Activated CD4-positive, CD25-positive, alpha-beta regulatory T cell (primary cell): Measurements from ENCODE around the gene PLPPR4.
"Not testable (repeated sequence)": the region's sequence is repeated elsewhere in the genome, so short reads cannot be mapped to it uniquely, and the experiment has no call there.

ENCODE experiments used
- DNase-seq, 4 experiments: peaks; one replicate each; lab custom pipeline; 2025; lab: John Stamatoyannopoulos, UW

Gene PLPPR4

DNA sequence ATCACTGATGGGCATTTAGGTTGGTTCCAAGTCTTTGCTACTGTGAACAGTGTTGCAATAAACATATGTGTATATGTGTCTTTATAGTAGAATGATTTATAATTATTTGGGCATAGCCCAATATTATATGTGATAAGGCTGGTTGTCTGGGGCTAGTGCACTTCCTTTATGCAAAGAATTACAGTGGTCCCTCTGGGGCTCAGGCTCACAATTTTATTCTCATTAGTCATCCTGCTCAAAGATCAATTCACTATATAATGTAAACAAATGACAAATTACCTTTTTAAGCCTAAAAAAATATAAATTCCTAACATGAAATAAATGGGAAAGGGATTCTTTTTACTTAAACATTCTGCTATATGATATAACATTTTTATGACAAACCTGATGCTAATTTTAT lies 5.0 kb downstream of the PLPPR4 start:
- DNase-seq = no peak

DNA sequence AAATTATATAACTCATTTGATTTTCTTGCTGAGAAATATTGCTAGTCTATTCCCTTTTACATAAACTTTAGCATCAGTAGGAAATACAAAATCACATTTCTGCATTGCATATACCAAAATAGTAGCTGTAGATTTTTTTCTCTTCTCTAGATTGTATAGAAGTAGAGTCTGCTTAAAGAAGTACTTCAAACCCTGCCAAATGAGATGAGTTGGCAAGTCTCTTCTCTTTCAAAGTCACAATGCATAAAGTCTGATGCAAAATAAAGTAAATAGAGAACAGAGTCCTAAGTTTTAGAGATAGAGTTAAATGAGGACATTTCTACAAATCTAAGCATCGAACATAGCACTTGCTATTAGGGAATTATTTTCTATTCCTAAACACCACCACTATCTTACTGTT lies 6.4 kb downstream of the PLPPR4 start:
- no peak for DNase-seq

DNA sequence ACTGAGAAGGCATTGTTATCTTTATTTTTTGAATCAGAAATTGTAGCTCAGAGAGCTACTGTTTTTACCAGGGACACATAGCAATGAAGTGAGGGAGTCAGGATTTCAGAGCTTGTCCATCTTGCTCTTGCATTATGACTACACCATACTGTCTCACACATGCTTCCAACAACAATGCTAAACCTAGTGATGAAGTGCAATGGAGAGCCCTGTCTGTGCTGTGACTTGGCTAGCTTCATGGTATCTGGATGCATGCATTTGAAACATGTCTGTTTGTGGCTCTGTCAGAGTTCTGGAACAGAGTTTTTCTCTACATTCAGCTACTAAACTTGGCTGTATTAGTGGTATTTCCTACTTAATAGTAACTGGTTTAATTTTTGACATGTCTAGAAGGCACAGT lies 7.0 kb downstream of the PLPPR4 start:
- DNase-seq = no peak

DNA sequence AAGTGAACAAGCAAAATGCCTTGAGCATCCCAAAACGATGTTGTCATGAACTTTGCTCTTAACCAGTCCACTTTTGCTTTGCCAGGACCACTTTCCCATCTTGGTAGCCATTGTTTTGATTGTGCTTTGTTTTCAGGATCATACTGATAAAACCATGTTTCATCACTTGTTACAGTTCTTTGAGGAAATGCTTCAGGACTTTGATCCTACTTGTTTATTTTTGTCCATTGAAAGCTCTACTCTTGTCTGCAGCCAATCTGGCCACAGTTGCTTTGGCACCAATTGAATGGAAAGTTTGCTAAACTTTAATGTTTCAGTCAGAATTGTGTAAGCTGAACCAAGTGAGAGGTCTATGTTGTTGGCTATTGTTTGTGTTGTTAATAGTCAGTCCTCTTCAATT lies 12.8 kb downstream of the PLPPR4 start:
- no peak for DNase-seq

DNA sequence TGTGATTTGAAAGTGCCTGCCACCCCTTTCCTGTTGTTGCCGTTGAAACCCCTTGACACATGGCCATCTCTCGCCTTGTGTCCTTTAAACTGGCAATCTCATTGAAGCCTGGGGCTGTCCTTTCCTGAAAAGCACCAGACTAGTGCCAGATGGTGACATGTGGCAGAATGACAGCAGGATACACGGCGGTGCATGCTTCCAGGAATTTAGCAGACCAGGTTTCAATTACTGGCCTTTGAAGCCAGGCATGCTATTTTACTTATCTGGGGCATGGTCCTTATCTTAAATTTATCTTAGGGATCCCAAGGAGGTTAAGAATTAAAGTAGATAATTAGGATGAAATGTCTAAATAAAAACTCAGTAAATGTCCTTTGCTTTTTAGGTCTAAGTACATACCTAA lies 15.2 kb downstream of the PLPPR4 start:
- DNase-seq = no peak

DNA sequence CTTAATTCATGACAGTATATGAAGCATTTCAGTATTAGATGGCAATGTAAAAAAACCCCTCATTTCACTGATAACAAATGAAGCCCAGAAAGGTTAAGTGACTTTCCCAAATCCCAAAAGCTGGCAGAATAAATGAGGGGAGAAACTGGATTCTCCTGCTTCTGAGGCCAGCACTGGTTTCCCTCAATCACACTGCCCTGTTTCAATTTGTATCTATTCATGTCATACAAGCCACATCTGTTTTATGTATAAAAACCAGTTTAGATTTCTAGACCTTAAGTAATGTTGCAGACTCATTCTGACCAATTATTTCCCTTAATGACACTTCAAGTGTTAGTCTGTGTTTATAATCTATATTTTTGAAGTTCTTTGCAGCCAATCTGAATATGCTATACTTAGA lies 16.8 kb downstream of the PLPPR4 start:
- no peak for DNase-seq

DNA sequence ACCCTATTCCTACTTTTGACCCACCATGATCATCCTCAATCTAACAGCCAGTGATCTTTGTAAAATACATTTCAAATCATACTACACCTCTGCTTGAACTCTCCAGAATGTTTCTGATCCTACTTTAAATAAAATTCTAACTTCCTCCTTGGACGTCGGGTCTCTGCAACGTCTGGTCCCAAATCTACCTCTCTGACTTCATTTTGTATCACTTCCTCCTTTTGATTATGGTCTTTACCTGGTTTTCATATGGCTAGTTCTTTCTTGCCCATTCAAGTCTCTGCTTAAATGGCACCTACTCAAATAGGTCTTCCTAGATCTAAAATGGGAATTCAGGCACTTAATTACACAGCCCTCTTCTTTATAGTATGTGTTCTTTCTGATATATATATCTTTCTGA lies 18.2 kb downstream of the PLPPR4 start:
- DNase-seq = no peak

DNA sequence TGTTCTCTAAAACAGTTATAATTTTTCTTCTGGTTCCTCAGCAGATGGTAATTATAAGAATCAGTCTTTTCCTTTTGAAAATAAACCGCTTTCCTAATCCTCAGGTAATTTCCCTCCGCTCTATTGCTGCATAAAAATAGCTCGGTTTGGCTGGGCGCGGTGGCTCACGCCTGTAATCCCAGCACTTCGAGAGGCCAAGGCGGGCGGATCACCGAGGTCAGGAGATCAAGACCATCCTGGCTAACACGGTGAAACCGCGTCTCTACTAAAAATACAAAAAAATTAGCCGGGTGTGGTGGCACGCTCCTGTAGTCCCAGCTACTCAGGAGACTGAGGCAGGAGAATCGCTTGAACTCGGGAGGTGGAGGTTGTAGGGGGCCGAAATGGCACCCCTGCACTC lies 19.2 kb downstream of the PLPPR4 start:
- not testable (repeated sequence) for DNase-seq

DNA sequence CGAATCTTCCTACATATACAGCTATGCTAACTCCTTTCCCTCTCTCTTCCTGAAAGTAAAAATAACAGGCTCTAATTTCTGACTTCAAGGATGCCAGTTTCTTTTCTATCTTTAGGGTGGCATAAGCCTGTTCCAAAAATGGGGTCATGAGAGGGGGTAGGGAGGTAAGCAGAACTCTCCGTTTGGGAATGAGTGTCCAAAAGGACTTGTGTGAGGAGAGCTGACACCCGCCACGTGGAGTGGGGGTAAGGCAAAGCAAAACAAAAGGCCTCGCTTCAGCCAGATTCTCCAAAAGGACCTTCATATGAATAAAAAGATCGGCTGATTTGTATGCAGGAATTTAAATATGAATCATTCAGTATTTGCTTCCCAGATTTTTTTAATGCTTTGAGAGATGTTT lies 28.6 kb downstream of the PLPPR4 start:
- DNase-seq = no peak

DNA sequence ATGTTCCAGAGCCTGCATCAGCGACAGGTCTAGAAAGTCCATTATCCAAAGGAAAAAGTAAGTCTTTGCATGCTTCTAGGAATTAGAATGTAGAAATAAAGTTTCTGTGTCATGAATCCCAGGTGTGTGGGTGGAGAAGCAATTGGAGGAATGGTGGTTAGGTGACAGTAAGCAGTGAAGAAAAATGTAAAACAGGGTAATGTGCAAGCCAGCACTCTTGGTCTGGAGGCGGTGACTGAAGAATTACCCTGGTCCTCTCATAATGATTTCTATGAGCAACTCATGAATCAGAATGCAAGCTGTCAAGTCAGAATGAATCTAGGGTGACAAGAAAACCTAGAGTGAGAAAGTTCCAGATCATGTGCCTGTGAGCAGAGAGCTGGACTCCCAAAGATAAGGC lies 33.6 kb downstream of the PLPPR4 start:
- DNase-seq = no peak

DNA sequence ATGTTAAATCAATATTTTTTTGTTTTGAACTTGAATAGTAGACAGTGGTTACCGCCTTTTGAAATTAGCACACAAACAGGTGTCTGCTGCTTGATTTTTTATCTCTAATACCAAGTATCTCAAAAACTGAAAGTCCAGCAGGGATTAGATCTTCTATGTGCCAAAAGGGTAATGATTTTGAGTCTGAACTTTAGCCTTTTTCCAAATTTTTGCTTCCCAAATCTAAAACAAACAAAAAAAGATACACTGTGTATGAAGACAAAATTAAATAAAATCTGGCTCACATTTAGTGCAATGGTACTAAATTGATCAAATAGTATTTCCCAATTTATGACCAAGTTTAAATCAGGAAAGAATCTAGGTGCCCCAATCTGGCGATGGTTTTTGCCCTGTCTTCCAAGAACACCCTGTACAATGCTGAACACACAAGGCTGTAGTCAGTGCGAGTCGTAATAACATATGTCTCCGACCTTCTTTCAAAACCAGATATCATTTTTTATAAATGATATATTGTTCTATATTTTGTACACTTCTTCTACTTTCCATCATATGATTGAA lies 40.5 kb downstream of the PLPPR4 start:
- no peak for DNase-seq

DNA sequence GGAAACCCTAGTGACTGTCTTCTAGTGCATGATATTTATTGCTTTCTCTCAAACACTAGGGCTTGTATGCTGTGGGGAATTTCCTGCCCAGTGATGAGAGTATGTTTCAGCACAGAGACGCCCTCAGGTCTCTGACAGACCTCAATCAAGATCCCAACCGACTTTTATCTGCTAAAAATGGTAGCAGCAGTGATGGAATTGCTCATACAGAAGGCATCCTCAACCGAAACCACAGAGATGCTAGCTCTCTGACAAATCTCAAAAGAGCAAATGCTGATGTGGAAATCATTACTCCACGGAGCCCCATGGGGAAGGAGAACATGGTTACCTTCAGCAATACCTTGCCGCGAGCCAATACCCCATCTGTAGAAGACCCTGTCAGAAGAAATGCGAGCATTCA lies 41.3 kb downstream of the PLPPR4 start:
- DNase-seq = no peak

DNA sequence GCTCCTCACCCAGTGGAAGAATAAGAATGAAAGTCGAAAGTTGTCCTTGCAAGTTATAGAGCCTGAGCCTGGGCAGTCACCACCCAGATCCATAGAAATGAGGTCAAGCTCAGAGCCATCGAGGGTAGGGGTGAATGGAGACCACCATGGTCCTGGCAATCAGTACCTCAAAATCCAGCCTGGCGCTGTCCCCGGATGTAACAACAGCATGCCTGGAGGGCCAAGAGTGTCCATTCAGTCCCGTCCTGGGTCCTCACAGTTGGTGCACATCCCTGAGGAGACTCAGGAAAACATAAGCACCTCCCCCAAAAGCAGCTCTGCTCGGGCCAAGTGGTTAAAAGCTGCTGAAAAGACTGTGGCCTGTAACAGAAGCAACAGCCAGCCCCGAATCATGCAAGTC lies 41.8 kb downstream of the PLPPR4 start:
- no peak for DNase-seq

DNA sequence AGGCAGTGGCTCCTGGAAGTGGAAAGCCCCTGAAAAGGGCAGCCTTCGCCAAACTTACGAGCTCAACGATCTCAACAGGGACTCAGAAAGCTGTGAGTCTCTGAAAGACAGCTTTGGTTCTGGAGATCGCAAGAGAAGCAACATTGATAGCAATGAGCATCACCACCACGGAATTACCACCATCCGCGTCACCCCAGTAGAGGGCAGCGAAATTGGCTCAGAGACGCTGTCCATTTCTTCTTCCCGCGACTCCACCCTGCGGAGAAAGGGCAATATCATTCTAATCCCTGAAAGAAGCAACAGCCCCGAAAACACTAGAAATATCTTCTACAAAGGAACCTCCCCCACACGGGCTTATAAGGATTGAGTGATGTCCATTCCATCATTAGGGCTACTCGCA lies 42.4 kb downstream of the PLPPR4 start:
- DNase-seq = no peak

DNA sequence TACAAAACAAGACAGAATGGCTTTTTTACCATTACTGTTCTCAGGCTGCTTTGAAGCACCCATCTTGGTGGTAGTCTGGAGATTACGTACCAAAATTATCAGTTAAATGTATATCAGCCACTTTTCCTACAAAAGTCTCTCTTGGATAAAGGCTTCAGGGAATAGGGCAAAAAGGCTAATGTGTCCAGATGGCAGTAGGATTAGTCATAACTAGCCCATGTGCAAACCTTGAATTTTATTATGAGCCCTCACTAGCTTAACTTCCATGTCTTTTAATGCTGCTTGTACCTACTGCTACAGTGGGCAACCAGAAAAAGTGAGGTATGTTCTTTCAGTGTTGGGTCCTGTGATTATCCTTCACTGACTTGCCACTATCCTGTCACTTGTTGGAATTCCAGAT lies 51.0 kb downstream of the PLPPR4 start:
- no peak for DNase-seq

DNA sequence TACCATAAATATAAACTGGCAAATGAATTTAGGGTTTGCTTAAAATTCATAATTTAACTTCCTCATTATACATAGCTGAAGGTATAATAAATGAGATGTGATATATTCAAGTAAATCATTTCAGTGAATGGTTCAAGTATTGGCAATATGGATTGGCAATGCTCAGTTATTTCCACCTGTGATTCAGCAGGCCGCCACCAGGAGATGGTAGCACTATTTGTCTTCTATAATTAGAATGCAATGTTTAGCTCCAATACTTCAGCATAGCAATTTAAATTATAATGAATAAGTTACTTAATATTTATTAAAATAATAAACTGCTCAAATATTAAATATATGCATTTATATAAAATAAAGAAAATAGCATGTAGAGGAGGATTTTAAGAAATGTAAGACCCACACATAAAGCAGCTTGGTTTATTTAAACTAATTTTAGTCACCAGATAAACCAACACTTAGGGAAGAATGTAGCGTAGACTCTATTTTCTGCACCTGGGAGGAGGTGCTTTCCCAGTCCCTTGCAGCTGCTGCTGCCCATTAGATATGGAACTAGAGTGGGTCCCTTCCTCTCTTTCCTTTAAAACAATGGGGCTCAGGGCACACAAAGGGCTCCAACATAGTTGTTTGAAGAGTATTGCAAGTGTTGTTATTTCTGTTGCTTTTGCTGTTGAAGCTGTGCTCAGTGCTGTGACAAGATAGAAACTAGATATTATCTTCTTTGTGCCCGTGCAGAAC lies 62.1 kb downstream of the PLPPR4 start:
- no peak for DNase-seq

DNA sequence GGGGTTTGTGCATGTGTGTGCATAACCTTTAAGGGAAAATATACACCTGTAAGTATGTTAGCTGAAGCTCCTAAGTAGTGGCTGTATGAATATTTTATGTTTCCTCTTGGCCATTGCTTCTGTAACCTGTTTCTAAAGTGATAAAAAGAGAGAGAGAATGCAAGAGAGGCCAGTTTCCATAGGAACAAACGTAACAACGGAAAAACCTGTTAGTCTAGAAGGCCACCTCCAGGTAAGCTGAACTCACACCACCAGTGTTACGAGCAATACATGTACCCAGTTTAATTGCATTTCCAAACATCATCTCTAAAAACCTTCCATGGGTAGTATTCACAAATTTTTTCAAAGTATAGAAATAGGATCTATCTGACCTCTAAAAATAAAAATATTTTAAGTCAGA lies 63.1 kb downstream of the PLPPR4 start:
- DNase-seq = no peak

DNA sequence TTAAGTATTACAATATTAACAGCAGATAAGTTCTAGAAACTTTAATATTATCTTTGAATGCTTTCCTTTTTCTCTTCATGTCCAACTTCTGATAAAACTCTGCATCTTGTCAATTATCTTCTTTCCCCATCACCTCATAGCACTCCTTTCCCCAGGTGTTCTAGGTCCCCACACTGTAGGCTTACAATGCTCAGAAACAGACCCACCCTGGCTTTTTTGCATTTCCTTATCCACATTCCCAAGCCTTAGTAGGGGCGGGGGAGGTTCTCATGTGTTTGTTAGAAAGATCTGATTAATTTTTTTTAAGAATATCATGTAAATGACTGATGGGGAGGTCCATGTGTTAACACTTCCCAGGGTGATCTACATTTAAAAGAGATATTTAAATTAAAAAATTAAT lies 63.9 kb downstream of the PLPPR4 start:
- no peak for DNase-seq

DNA sequence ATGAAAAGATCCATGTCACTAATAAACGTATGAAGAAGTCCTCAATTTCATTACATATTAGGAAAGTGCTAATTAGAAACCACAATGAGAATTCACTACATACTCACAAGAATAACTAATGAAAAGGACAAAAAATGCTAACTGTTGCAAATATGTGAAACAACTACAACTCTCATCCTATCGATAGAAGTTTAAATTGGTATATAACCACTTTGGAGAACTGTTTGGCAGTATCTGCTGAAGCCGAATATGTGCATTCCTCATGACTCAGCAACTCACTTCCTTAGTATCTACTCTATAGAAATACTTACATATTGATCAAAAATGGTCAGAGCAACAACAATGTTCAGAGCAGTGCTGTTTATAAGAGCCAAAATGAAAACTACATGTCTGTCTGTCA lies 66.8 kb downstream of the PLPPR4 start:
- DNase-seq = no peak

DNA sequence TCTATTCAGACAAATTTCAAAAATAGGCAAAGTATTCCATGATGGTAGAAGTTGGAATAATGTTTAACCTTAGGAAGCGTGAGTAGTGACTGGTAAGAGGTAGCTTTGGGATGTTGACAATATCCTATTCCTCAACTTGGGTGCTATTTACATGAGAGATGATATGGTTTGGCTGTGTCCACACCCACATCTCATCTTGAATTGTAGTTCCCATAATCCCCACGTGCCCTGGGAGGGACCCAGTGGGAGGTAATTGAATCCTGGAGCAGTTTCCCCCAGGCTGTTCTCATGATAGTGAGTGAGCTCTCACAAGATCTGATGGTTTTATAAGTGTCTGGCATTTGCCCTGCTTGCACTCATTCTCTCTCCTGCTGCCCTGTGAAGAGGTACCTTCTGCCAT lies 67.3 kb downstream of the PLPPR4 start:
- no peak for DNase-seq

DNA sequence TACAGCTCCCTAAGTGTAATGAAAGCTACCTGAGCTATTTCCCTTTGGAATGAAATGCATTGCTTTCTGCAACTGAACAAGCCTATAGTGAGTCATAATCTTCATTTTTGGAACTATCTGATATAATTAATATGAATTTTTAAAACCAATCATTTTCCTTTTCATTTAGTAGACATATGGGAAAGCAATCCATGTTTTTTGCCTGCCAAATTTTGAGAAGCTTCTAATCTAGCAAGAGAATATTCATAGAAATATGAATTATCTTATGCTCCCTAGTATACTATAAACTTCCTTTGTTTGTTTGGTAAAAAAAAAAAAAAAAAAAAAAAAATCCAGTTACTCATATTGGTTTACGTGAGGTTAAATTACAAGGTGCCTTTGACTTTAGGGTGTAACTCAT lies 68.3 kb downstream of the PLPPR4 start:
- DNase-seq = no peak

DNA sequence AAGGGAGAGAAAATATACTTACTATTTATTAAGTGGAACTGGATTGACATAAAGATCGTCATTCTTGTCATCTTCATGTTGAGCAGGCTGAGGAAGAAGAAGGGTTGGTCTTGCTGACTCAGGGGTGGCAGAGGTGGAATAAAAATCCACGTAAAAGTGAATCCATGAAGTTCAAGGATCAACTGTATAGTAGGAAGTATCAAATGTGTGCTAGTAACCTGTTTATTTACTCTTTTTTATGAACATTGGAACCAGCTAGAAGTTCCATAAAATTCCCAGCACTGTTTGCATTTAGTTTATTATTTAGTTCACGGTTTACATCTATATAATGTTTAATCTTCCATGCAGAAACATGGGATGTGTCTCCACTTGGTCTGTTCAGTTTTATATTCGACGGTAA lies 70.7 kb downstream of the PLPPR4 start:
- DNase-seq = no peak

DNA sequence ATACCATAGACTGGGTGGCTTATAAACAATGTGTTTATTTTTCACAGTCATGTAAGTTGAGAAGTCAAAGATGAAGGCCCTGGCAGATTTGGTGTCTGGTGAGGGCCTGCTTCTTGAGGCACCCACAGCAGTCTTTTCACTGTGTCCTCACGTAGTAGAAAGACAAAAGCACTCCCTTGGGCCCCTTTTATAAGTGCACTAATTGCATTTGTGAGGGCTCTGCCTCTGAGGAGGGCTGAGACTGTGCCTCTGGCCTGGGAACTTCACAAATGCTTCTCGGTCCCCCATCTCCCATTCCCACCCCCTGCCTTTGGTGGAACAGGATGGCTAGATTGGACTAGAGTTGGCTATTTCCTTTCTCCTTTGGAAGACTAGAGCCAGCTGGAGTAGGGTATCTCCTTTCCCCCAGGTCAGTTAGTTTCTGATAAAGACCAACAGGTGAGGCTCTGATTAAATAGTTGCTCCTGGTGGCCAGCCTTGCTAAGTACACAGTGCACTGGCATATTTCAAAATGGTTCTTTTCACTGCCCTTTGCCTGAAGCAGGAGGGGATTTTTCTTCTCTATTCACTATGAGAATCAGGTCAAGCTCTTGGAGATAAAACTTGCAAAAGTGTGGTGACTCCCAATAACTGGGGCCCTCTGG lies 82.9 kb downstream of the PLPPR4 start:
- no peak for DNase-seq
